22Rv1 (cell line): ENCODE results near the gene RPL11.
A peak's percentile ranks its signal among the peaks of the same experiment; 100 is the strongest.

ENCODE experiments used
- H3K27ac ChIP-seq: fragments of 450-650 bp; 2 replicates; pipeline ENCODE4 v1.5.1; 2017
- ZFX ChIP-seq: fragments of 450-650 bp; IDR thresholded peaks from 2 replicates; pipeline ENCODE4 v1.6.1; 2017; ENCODE audit warnings: antibody characterized with exemption, borderline replicate concordance
- TF ChIP-seq, protein P1 (sequence below): fragments of 450-650 bp; IDR thresholded peaks from 2 replicates; pipeline ENCODE4 v1.5.1; 2017; ENCODE audit warnings: mild to moderate bottlenecking

RPL11 gene

DNA sequence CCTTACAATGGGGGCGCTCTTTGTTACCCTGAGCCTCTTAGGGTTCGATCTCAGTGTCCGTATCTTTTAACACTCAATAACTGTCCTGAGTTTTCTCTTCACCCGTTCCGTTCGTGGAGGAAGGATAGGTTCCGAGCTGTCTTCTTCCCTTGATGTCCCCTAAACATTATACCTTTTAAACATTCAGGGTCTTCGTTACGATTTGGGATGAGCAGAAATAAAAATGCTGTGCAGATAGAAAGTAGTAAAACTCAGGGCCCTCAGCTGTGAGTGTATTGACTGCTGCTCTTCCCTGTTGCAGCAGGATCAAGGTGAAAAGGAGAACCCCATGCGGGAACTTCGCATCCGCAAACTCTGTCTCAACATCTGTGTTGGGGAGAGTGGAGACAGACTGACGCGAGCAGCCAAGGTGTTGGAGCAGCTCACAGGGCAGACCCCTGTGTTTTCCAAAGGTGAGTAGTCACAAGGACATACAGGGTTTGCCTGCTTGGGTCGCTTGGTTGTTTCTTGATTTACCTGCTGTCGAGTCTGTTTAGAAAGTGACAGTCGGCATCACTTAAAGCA, 784 bp downstream of the RPL11 start:
- TF ChIP-seq ZFX: no peak
- TF ChIP-seq, protein P1, sequence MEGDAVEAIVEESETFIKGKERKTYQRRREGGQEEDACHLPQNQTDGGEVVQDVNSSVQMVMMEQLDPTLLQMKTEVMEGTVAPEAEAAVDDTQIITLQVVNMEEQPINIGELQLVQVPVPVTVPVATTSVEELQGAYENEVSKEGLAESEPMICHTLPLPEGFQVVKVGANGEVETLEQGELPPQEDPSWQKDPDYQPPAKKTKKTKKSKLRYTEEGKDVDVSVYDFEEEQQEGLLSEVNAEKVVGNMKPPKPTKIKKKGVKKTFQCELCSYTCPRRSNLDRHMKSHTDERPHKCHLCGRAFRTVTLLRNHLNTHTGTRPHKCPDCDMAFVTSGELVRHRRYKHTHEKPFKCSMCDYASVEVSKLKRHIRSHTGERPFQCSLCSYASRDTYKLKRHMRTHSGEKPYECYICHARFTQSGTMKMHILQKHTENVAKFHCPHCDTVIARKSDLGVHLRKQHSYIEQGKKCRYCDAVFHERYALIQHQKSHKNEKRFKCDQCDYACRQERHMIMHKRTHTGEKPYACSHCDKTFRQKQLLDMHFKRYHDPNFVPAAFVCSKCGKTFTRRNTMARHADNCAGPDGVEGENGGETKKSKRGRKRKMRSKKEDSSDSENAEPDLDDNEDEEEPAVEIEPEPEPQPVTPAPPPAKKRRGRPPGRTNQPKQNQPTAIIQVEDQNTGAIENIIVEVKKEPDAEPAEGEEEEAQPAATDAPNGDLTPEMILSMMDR: no peak
- peak overlapping the region; percentile 77 for H3K27ac ChIP-seq

DNA sequence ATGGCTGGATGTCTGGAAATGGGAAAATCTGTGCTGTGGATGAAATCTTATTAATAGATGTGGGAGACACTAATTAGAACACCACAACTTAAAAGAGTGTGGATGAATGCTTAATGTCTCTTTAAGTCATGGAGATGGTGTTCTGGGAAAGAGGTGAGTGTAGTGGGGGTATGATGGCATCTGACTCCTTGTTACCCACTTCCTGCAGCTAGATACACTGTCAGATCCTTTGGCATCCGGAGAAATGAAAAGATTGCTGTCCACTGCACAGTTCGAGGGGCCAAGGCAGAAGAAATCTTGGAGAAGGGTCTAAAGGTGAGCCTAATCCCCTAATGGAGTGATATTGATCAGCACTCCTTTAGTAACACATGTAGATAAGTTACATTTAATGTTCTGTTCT, 2.0 kb downstream of the RPL11 start:
- TF ChIP-seq, protein P1: no peak
- no peak for TF ChIP-seq ZFX
- H3K27ac ChIP-seq: no peak overlapping the region

DNA sequence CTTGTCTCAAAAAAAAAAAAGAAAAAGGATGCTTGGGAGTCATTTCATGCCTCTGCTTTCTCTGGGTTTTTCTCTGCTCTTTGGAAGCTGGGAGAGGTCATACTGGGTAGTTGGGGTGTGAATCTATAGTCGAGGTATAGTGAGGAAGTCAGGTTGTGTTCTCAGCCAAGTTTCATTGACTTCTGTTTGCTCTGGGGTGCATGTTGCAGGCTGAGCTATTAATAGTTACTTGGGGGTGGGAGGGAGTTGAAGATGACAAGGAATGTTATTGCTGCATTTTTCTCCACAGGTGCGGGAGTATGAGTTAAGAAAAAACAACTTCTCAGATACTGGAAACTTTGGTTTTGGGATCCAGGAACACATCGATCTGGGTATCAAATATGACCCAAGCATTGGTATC, 2.8 kb downstream of the RPL11 start:
- no peak overlapping the region for H3K27ac ChIP-seq
- no peak for TF ChIP-seq ZFX
- TF ChIP-seq, protein P1: no peak

DNA sequence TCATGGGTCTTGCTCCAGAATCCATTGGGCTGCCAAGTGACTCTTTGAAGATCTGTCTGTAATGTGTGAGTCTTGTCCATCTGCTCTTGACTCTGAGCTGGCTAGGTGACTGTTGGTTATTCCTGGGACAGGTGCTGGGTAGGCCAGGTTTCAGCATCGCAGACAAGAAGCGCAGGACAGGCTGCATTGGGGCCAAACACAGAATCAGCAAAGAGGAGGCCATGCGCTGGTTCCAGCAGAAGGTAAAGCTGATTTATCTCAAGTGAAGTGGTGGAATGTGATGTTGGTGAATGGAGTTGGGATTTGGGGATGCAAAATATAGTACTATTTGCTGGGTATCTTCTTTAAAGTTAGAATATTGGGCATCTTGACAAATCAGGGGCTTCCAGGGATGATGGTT, 4.1 kb downstream of the RPL11 start:
- TF ChIP-seq ZFX: no peak
- H3K27ac ChIP-seq: no peak overlapping the region

DNA sequence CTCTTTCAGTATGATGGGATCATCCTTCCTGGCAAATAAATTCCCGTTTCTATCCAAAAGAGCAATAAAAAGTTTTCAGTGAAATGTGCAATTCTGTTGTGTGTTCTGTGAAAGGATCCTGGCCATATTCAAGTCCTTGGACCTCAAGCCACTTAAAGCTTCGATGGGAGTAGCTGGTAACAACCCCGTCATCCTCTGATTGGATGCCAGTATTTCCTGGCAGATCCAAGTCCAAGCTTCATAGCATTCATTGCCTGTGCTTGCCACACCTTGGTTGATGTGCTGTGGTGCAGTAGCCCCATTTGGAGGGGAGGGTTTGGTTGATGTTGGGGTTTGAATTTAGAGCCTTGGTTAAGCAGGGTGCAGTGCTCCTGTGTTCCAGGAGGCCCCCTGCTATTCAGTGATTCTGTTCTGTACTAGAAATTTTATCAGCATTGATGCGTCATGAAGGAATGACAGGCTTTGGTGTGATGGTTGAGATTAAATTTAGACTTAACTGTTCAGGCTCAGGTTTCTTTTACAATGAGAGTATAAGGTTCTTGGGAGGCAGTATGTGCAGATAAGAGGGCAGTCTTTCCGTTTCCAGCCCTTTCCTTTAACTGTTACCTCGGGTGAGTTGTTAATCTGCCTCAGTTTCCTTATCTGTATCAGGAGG, 4.9 kb downstream of the RPL11 start:
- no peak for TF ChIP-seq ZFX
- TF ChIP-seq, protein P1: no peak
- no peak overlapping the region for H3K27ac ChIP-seq

DNA sequence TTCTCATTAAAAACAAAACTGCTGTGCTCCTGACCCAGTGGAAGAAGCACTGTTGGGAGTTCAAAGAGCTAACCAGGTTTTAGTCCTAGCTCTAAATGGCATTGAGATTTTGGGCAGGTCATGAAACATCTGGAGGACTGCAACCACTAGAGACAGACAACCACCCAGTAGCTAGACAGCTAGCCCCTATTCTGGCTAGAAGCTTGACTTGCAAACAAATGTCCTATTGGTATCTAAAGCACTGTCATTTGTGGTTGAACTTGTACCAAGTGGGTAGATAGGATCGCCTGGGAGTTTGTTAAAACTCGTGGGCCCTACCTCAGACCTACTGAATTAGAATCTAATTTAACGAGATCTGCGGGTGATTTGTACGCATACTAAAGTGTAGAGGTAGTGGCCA, 6.9 kb downstream of the RPL11 start:
- TF ChIP-seq, protein P1: no peak
- TF ChIP-seq ZFX: no peak
- no peak overlapping the region for H3K27ac ChIP-seq

DNA sequence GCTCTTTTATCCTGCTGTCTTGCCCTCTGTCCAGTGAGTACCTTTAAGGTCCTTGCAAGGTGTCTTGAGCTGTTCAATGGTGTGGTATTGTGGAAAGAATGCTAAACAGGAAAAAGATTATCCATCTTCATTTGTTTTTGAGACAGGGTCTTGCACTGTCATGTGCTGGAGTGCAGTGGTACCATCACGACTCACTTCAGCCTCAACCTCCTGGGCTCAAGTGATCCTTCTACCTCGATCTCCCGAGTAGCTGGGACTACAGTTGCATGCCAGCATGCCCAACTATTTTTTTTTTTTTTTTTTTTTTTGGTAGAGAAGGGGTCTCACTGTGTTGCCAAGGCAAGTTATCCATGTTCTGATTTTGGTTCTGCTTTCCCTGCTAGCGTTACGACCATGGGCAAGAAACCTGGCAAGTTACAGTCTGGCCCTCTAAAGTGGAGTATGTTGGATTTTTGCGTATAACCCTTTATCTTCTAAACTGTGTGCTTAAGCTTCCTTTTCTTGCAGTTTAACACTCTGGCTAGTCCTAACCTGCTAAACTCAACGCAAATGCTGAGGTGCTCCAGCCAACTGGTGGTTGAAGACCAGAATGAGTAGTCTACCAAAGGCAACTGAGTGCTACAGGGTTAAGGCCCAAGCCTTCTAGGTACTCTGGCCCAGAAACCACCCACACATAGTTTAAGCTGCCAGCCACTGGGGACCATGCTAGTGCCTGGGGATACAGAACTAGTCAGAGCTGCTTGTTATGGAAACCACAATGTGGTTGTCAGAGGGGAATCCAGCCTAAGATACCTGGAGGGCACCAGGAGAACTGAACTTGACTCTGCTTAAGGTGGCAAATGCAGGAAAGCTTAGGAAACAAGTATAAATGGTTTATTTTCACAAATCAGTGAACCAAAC, 7.9 kb downstream of the RPL11 start:
- H3K27ac ChIP-seq: no peak overlapping the region

More for the DNA sequence above, 7.9 kb downstream of the RPL11 start:
- TF ChIP-seq ZFX: no peak
- TF ChIP-seq, protein P1: no peak
